HK-2 (cell line): ENCODE results near the gene GIT1.

Source experiments
- DNase-seq: peaks from one replicate; pipeline ENCODE4 v3.0.0-alpha.2; 2018; ENCODE audit not compliant: unreplicated experiment

Gene GIT1

GRCh38 chr17:29589524-29590410 lies at the start of gene GIT1:
TSS of gene GIT1 (minus strand) at chr17:29589648. CDS start at chr17:29589378, 270 bp downstream.
- peak; percentile 73 for DNase-seq

- no peak for DNase-seq
These were observed 44.4 kb upstream of the GIT1 start for GRCh38 chr17:29633886-29634285.

GRCh38 chr17:29630630-29631193 lies 41.3 kb upstream of the GIT1 start:
- no peak for DNase-seq

- no peak for DNase-seq
These were observed 40.4 kb upstream of the GIT1 start for GRCh38 chr17:29629839-29630238.

- DNase-seq, result no peak
These were observed 39.2 kb upstream of the GIT1 start for GRCh38 chr17:29628644-29629043.

- DNase-seq, result no peak
These were observed 38.5 kb upstream of the GIT1 start for GRCh38 chr17:29627951-29628350.

- DNase-seq, result no peak
These were observed 35.7 kb upstream of the GIT1 start for GRCh38 chr17:29625037-29625750.

- no peak for DNase-seq
These were observed 35.1 kb upstream of the GIT1 start for GRCh38 chr17:29624586-29624985.

GRCh38 chr17:29623283-29623647 lies 33.8 kb upstream of the GIT1 start:
- DNase-seq, result no peak

GRCh38 chr17:29622337-29623282 lies 33.2 kb upstream of the GIT1 start, which contains the start of gene CORO6:
TSS of gene CORO6 (minus strand) at chr17:29622912. CDS start at chr17:29621421, 1,491 bp downstream.
- DNase-seq, result peak; percentile 50

GRCh38 chr17:29621751-29622194 lies 32.3 kb upstream of the GIT1 start:
- DNase-seq, result no peak

- DNase-seq, result no peak
These were observed 31.5 kb upstream of the GIT1 start for GRCh38 chr17:29620779-29621500.

GRCh38 chr17:29620271-29620670 lies 30.8 kb upstream of the GIT1 start:
- peak; percentile 45 for DNase-seq

- no peak for DNase-seq
These were observed 29.8 kb upstream of the GIT1 start for GRCh38 chr17:29619251-29619650.

GRCh38 chr17:29618272-29619065 lies 29.0 kb upstream of the GIT1 start:
- DNase-seq, result no peak

- DNase-seq, result peak; percentile 82
These were observed 28.2 kb upstream of the GIT1 start for GRCh38 chr17:29617481-29618271.

GRCh38 chr17:29617125-29617480 lies 27.7 kb upstream of the GIT1 start:
- peak; percentile 85 for DNase-seq

- DNase-seq, result no peak
These were observed 27.0 kb upstream of the GIT1 start for GRCh38 chr17:29616300-29617048.
